PC-9 (cell line): Measurements from ENCODE around the gene RASA4. TPM values are rescaled to one million over a fixed set of nuclear protein-coding genes. Genes with fewer than 3 reads are reported as not detected.
"Not testable (repeated sequence)": the region's sequence is repeated elsewhere in the genome, so short reads cannot be mapped to it uniquely, and the experiment has no call there.

Source experiments
- BruUV-seq: library from RNA; stranded (reverse); fragments of 400-500 nt; replicated peaks from 2 replicates; lab custom pipeline; 2021; lab: Mats Ljungman, UMichigan
- CTCF ChIA-PET: fragments of 300-600 bp; sonication (Branson Sonifier 250); formaldehyde crosslinking; loops from one replicate; lab custom pipeline; 2022; ENCODE audit warnings: antibody characterized with exemption; lab: Charles Lee
- POLR2A ChIA-PET: fragments of 300-600 bp; sonication (Branson Sonifier 250); formaldehyde crosslinking; loops from one replicate; lab custom pipeline; 2022; ENCODE audit warnings: antibody characterized with exemption; ENCODE audit not compliant: unreplicated experiment; lab: Charles Lee
- DNase-seq, 2 experiments: peaks; one replicate each; pipeline versions ENCODE4 v3.0.0 to v3.0.0-alpha.2; 2015 to 2022; ENCODE audit warnings: mixed read lengths in 1 of 2
- H2AFZ ChIP-seq: fragments of 200-600 bp; sonication (generic); 2 replicates; pipeline ENCODE4 v1.8.1; 2017; ENCODE audit warnings: antibody characterized with exemption
- H3F3A ChIP-seq: fragments of 200-600 bp; sonication (generic); 2 replicates; pipeline ENCODE4 v1.8.1; 2017; ENCODE audit warnings: antibody characterized with exemption, mild to moderate bottlenecking, low read depth; ENCODE audit not compliant: insufficient read depth
- H3K27ac ChIP-seq: fragments of 200-600 bp; sonication (generic); 2 replicates; pipeline ENCODE4 v1.6.1; 2016; ENCODE audit warnings: mixed run types
- H3K27me3 ChIP-seq: fragments of 200-600 bp; sonication (generic); 2 replicates; pipeline ENCODE4 v1.6.1; 2016; ENCODE audit warnings: low read depth, mixed run types; ENCODE audit not compliant: insufficient read depth
- H3K36me3 ChIP-seq: fragments of 200-600 bp; sonication (generic); 2 replicates; pipeline ENCODE4 v1.6.1; 2016; ENCODE audit warnings: low read depth, mixed run types
- H3K4me1 ChIP-seq: fragments of 200-600 bp; sonication (generic); replicated peaks from 2 replicates; pipeline ENCODE4 v1.6.1; 2016; ENCODE audit warnings: mixed run types; ENCODE audit not compliant: insufficient read depth
- H3K4me2 ChIP-seq: fragments of 200-600 bp; sonication (generic); 2 replicates; pipeline ENCODE4 v1.6.1; 2017; ENCODE audit warnings: mixed run types
- H3K4me3 ChIP-seq: fragments of 200-600 bp; sonication (generic); 2 replicates; pipeline ENCODE4 v1.6.1; 2016; ENCODE audit warnings: mixed run types
- H3K79me2 ChIP-seq: fragments of 200-600 bp; sonication (generic); 2 replicates; pipeline ENCODE4 v1.6.1; 2017; ENCODE audit warnings: low read depth, mixed run types
- H3K9me2 ChIP-seq: fragments of 200-600 bp; sonication (generic); 2 replicates; pipeline ENCODE4 v1.8.1; 2017; ENCODE audit warnings: mild to moderate bottlenecking; ENCODE audit not compliant: insufficient read depth
- H3K9me3 ChIP-seq: fragments of 200-600 bp; sonication (generic); 2 replicates; pipeline ENCODE4 v1.8.1; 2016; ENCODE audit warnings: low read depth; ENCODE audit not compliant: insufficient read depth
- H4K20me1 ChIP-seq: fragments of 200-600 bp; sonication (generic); 2 replicates; pipeline ENCODE4 v1.8.1; 2017; ENCODE audit not compliant: insufficient read depth
- intact Hi-C: fragments of 100-400 bp; cut with micrococcal nuclease; formaldehyde crosslinking; loops from one replicate; pipeline ENCODE4 v1.10.0; 2022; ENCODE audit not compliant: unreplicated experiment
- total RNA-seq: library from RNA; stranded (reverse); gene quantifications from 2 replicates; pipeline ENCODE4 v1.2.3, GENCODE V29; 2021

Gene RASA4
- total RNA-seq, 1 experiment from 2014 or later: 25.5 TPM

GRCh38 chr7:102614873-102615272 lies 1.7 kb downstream of the RASA4 start:
- POLR2A ChIA-PET, CTCF ChIA-PET, DNase-seq, H3K4me2 ChIP-seq, H4K20me1 ChIP-seq, H3K4me1 ChIP-seq, H3K9me3 ChIP-seq, BruUV-seq, H2AFZ ChIP-seq, H3K79me2 ChIP-seq, intact Hi-C loops, H3K36me3 ChIP-seq, H3K27me3 ChIP-seq, H3K4me3 ChIP-seq, H3K27ac ChIP-seq, H3K9me2 ChIP-seq, H3F3A ChIP-seq: not testable (repeated sequence)

- POLR2A ChIA-PET, H3K4me1 ChIP-seq, intact Hi-C loops, H3K79me2 ChIP-seq, DNase-seq, H3K9me3 ChIP-seq, H2AFZ ChIP-seq, CTCF ChIA-PET, BruUV-seq, H3K9me2 ChIP-seq, H3K27me3 ChIP-seq, H3K27ac ChIP-seq, H4K20me1 ChIP-seq, H3F3A ChIP-seq, H3K36me3 ChIP-seq, H3K4me2 ChIP-seq, H3K4me3 ChIP-seq: not testable (repeated sequence)
Observed at GRCh38 chr7:102614346-102614697, 2.2 kb downstream of the RASA4 start.

GRCh38 chr7:102613575-102614345 lies 2.8 kb downstream of the RASA4 start:
- BruUV-seq, CTCF ChIA-PET, H2AFZ ChIP-seq, H3K27ac ChIP-seq, H3K4me1 ChIP-seq, H3K4me2 ChIP-seq, POLR2A ChIA-PET, H3K79me2 ChIP-seq, H3K27me3 ChIP-seq, intact Hi-C loops, H4K20me1 ChIP-seq, H3F3A ChIP-seq, H3K9me2 ChIP-seq, H3K36me3 ChIP-seq, DNase-seq, H3K4me3 ChIP-seq, H3K9me3 ChIP-seq: not testable (repeated sequence)

GRCh38 chr7:102611675-102612325 lies 4.8 kb downstream of the RASA4 start:
- POLR2A ChIA-PET, H3K4me3 ChIP-seq, H3K4me2 ChIP-seq, H3F3A ChIP-seq, H3K79me2 ChIP-seq, H3K36me3 ChIP-seq, H3K4me1 ChIP-seq, H3K9me2 ChIP-seq, BruUV-seq, H4K20me1 ChIP-seq, H3K27ac ChIP-seq, CTCF ChIA-PET, DNase-seq, H2AFZ ChIP-seq, H3K27me3 ChIP-seq, intact Hi-C loops, H3K9me3 ChIP-seq: not testable (repeated sequence)

GRCh38 chr7:102611013-102611674 lies 5.4 kb downstream of the RASA4 start:
- H3K4me1 ChIP-seq, H3F3A ChIP-seq, H3K79me2 ChIP-seq, H3K27me3 ChIP-seq, H4K20me1 ChIP-seq, H3K4me3 ChIP-seq, H3K4me2 ChIP-seq, H3K36me3 ChIP-seq, H2AFZ ChIP-seq, H3K9me3 ChIP-seq, POLR2A ChIA-PET, intact Hi-C loops, DNase-seq, BruUV-seq, CTCF ChIA-PET, H3K9me2 ChIP-seq, H3K27ac ChIP-seq: not testable (repeated sequence)

GRCh38 chr7:102610441-102610840 lies 6.1 kb downstream of the RASA4 start:
- H4K20me1 ChIP-seq, H3K9me2 ChIP-seq, H3K9me3 ChIP-seq, H3K4me1 ChIP-seq, intact Hi-C loops, CTCF ChIA-PET, H3K4me2 ChIP-seq, H2AFZ ChIP-seq, POLR2A ChIA-PET, H3K27ac ChIP-seq, H3K27me3 ChIP-seq, H3K79me2 ChIP-seq, H3K36me3 ChIP-seq, H3K4me3 ChIP-seq, H3F3A ChIP-seq, DNase-seq: not testable (repeated sequence)
- BruUV-seq: TSS peak; percentile 22

- H3K27ac ChIP-seq, H3K4me3 ChIP-seq, intact Hi-C loops, H3K36me3 ChIP-seq, H3K9me2 ChIP-seq, DNase-seq, CTCF ChIA-PET, H3F3A ChIP-seq, H4K20me1 ChIP-seq, H3K79me2 ChIP-seq, POLR2A ChIA-PET, H2AFZ ChIP-seq, H3K27me3 ChIP-seq, H3K4me1 ChIP-seq, BruUV-seq, H3K4me2 ChIP-seq, H3K9me3 ChIP-seq: not testable (repeated sequence)
Observed at GRCh38 chr7:102609734-102610133, 6.8 kb downstream of the RASA4 start.
